ENCODE data around the gene ARHGAP28.

Gene ARHGAP28

GRCh38 chr18:6729247-6730091 lies at the start of gene ARHGAP28:
TSS of gene ARHGAP28 (plus strand) at chr18:6729716. CDS start at chr18:6729822, 106 bp downstream.
- DNase-seq (ENCODE audit: low read depth) = peak; percentile 36

- DNase-seq (ENCODE audit: low read depth) = no peak
These were observed 48.1 kb upstream of the ARHGAP28 start for GRCh38 chr18:6681331-6681875.

- no peak for DNase-seq (ENCODE audit: low read depth)
These were observed 46.9 kb upstream of the ARHGAP28 start for GRCh38 chr18:6682437-6683111.

GRCh38 chr18:6683112-6683876 lies 46.2 kb upstream of the ARHGAP28 start:
- DNase-seq (ENCODE audit: low read depth) = no peak

GRCh38 chr18:6687676-6688075 lies 41.8 kb upstream of the ARHGAP28 start:
- DNase-seq (ENCODE audit: low read depth) = no peak

- no peak for DNase-seq (ENCODE audit: low read depth)
These were observed 20.6 kb upstream of the ARHGAP28 start for GRCh38 chr18:6708890-6709289.

GRCh38 chr18:6711467-6711866 lies 18.0 kb upstream of the ARHGAP28 start:
- no peak for DNase-seq (ENCODE audit: low read depth)

GRCh38 chr18:6712401-6712800 lies 17.1 kb upstream of the ARHGAP28 start:
- no peak for DNase-seq (ENCODE audit: low read depth)

- no peak for DNase-seq (ENCODE audit: low read depth)
These were observed 15.5 kb upstream of the ARHGAP28 start for GRCh38 chr18:6714010-6714409.

GRCh38 chr18:6718267-6718666 lies 11.2 kb upstream of the ARHGAP28 start:
- no peak for DNase-seq (ENCODE audit: low read depth)

- DNase-seq (ENCODE audit: low read depth) = no peak
These were observed 10.2 kb upstream of the ARHGAP28 start for GRCh38 chr18:6719098-6719846.

- DNase-seq (ENCODE audit: low read depth) = no peak
These were observed 9.4 kb upstream of the ARHGAP28 start for GRCh38 chr18:6719910-6720683.

GRCh38 chr18:6721755-6722154 lies 7.8 kb upstream of the ARHGAP28 start:
- DNase-seq (ENCODE audit: low read depth) = no peak

- DNase-seq (ENCODE audit: low read depth) = no peak
These were observed 6.8 kb upstream of the ARHGAP28 start for GRCh38 chr18:6722690-6723089.

- no peak for DNase-seq (ENCODE audit: low read depth)
These were observed 5.2 kb upstream of the ARHGAP28 start for GRCh38 chr18:6724331-6724730.

GRCh38 chr18:6728331-6728730 lies 1.2 kb upstream of the ARHGAP28 start:
- no peak for DNase-seq (ENCODE audit: low read depth)

GRCh38 chr18:6728809-6729246 lies 688 bp upstream of the ARHGAP28 start:
- no peak for DNase-seq (ENCODE audit: low read depth)

- DNase-seq (ENCODE audit: low read depth) = no peak
These were observed 1.1 kb downstream of the ARHGAP28 start for GRCh38 chr18:6730416-6731221.

- peak; percentile 77 for DNase-seq (ENCODE audit: low read depth)
These were observed 1.7 kb downstream of the ARHGAP28 start for GRCh38 chr18:6731222-6731596.

- no peak for DNase-seq (ENCODE audit: low read depth)
These were observed 3.4 kb downstream of the ARHGAP28 start for GRCh38 chr18:6732952-6733351.

Measured in GM04504 (cell line).